ENCODE data around the gene RBM14. TPM values are rescaled to one million over a fixed set of nuclear protein-coding genes. Genes with fewer than 3 reads are reported as not detected.

Gene RBM14
- total RNA-seq, 1 experiment from 2014 or later: 160 TPM

DNA sequence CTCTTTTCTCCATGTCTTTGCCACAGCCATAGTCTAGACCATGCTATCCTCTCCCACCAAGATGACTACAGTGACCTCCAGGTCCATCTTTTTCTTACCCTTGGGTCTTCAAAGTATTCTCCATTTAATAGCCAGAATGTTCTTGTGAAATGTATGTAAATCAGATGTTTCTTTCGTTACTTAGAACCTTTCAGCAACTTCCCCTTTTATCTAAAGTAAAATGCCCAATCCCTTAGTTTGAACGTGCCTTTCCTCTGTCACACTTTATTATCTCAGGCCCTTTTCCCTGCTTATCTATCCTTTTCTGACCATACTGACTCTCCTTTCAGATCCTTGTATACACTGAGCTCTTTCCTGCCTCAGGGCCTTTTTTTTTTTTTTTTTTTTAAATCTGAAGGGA, 43.3 kb downstream of the RBM14 start:
- Mint-ChIP-seq H3K4me1 (ENCODE audit: low read depth, unreplicated experiment) (peaks cover 12% of the 10 kb centered on the region), H3K27me3 (ENCODE audit: insufficient read depth, unreplicated experiment) (no peaks in the 10 kb centered on the region), H3K36me3 (ENCODE audit: insufficient read depth, unreplicated experiment) (peaks cover 98% of the 10 kb centered on the region), H3K27ac (ENCODE audit: unreplicated experiment) (peak overlapping the region; percentile 1), H3K4me3 (ENCODE audit: unreplicated experiment) (peak overlapping the region; percentile 1), H3K9me3 (ENCODE audit: unreplicated experiment) (no peaks in the 10 kb centered on the region)
- ChIA-PET CTCF (interaction anchor here (0.6 to 1.4 kb wide), 4 partner anchors 19 to 1087 kb away, joined by 3 to 6 read pairs (median 4); partner anchors contain the start of gene RBM4B), POLR2A (interaction anchor here (0.6 to 1.8 kb wide), 12 partner anchors 8 to 396 kb away, joined by 3 to 24 read pairs (median 6); partner anchors contain the start of genes BBS1, DPP3, RBM14 and RBM4)
- TF ChIP-seq, protein P1, sequence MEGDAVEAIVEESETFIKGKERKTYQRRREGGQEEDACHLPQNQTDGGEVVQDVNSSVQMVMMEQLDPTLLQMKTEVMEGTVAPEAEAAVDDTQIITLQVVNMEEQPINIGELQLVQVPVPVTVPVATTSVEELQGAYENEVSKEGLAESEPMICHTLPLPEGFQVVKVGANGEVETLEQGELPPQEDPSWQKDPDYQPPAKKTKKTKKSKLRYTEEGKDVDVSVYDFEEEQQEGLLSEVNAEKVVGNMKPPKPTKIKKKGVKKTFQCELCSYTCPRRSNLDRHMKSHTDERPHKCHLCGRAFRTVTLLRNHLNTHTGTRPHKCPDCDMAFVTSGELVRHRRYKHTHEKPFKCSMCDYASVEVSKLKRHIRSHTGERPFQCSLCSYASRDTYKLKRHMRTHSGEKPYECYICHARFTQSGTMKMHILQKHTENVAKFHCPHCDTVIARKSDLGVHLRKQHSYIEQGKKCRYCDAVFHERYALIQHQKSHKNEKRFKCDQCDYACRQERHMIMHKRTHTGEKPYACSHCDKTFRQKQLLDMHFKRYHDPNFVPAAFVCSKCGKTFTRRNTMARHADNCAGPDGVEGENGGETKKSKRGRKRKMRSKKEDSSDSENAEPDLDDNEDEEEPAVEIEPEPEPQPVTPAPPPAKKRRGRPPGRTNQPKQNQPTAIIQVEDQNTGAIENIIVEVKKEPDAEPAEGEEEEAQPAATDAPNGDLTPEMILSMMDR (IDR thresholded peaks at IDR 0.05; ENCODE audit: insufficient read depth in 1 of 2, low read depth in 1 of 2, low read length in 1 of 2, severe bottlenecking in 1 of 2, unreplicated experiment in 1 of 2): no peak
- peaks cover 3% of the 10 kb centered on the region for H3K36me3 ChIP-seq (ENCODE audit: control insufficient read depth, insufficient read depth, low read length)
- intact Hi-C loops (cut with micrococcal nuclease; ENCODE audit: unreplicated experiment): no loop called here
- H3K4me3 ChIP-seq (ENCODE audit: low read depth, low read length): no peak overlapping the region
- BruUV-seq (replicated peaks): no TSS peak
- no peaks in the 10 kb centered on the region for H3K27me3 ChIP-seq (replicated peaks; ENCODE audit: control insufficient read depth, insufficient read depth, low read length)
- no peaks in the 10 kb centered on the region for H3K9me3 ChIP-seq
- peaks cover 8% of the 10 kb centered on the region for H3K4me1 ChIP-seq
- DNase-seq: no peak

DNA sequence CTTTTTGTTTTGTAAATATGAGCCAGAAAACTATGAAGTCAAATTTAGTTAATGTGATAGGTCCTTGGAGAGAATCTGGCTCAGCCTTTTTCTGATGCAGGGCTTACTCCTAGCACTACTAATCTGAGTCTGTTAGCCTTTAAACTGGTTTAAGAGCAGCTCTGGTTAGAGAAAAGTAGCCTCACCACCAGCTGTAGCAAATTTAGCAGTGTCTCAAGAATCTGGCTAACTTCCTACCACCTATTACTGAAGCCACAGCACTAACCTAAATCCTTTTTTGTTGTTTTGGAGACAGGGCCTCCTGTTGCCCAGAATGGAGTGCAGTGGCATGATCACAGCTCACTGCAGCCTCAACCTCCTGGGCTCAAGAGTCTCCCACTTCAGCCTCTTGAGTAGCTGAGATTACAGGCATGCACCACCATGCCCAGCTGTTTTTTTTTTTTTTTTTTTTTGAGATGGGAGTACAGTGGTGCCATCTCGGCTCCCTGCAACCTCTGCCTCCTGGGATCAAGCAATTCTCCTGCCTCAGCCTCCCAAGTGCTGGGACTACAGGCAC, 47.4 kb downstream of the RBM14 start:
- peaks cover 97% of the 10 kb centered on the region for H3K36me3 Mint-ChIP-seq (ENCODE audit: insufficient read depth, unreplicated experiment)
- Histone ChIP-seq H3K4me3 (ENCODE audit: low read depth, low read length) (no peak overlapping the region), H3K9me3 (no peaks in the 10 kb centered on the region), H3K27me3 (replicated peaks; ENCODE audit: control insufficient read depth, insufficient read depth, low read length) (no peaks in the 10 kb centered on the region), H3K4me1 (peaks cover 12% of the 10 kb centered on the region), H3K36me3 (ENCODE audit: control insufficient read depth, insufficient read depth, low read length) (peaks cover 2% of the 10 kb centered on the region)
- BruUV-seq (replicated peaks): no TSS peak
- ChIA-PET POLR2A (no interaction called here), CTCF (interaction anchor here (0.7 kb wide), 1 partner anchor 70 kb away, joined by 7 read pairs; no protein-coding TSS in a partner anchor)
- no peak for DNase-seq
- peaks cover 19% of the 10 kb centered on the region for H3K4me1 Mint-ChIP-seq (ENCODE audit: low read depth, unreplicated experiment)
- H3K9me3 Mint-ChIP-seq (ENCODE audit: unreplicated experiment): no peaks in the 10 kb centered on the region
- intact Hi-C loops (cut with micrococcal nuclease; ENCODE audit: unreplicated experiment): no loop called here
- H3K4me3 Mint-ChIP-seq (ENCODE audit: unreplicated experiment): no peak overlapping the region
- TF ChIP-seq, protein P1 (IDR thresholded peaks at IDR 0.05; ENCODE audit: insufficient read depth in 1 of 2, low read depth in 1 of 2, low read length in 1 of 2, severe bottlenecking in 1 of 2, unreplicated experiment in 1 of 2): no peak
- H3K27ac Mint-ChIP-seq (ENCODE audit: unreplicated experiment): no peak overlapping the region
- H3K27me3 Mint-ChIP-seq (ENCODE audit: insufficient read depth, unreplicated experiment): no peaks in the 10 kb centered on the region

DNA sequence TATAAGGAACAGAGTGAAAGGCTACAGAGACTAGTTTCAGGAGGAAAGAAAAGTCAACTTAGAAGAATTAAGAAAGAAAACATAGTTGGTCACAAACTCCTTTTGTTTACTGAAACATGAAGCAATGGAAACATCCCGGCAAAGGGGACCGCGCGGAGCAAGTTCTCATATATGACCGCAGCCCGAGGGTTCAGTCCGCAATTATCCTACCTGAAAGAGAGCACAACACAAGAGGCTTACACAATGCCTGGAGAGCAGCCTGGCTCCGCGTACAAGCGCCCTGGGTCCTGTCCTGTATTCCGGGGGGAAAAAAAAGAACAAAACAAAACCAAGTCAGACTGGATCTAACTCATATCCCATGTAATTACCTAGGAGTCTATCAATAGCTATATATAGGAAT, 48.9 kb downstream of the RBM14 start:
- Histone ChIP-seq H3K4me1 (0 out of 2 replicates have a peak, but pooled peaks cover 4% of the 10 kb centered on the region), H3K27me3 (replicated peaks; ENCODE audit: control insufficient read depth, insufficient read depth, low read length) (no peaks in the 10 kb centered on the region), H3K9me3 (no peaks in the 10 kb centered on the region), H3K4me3 (ENCODE audit: low read depth, low read length) (no peak overlapping the region), H3K36me3 (ENCODE audit: control insufficient read depth, insufficient read depth, low read length) (peaks cover 4% of the 10 kb centered on the region; the same call in 1 of the 2 replicates)
- Mint-ChIP-seq H3K27me3 (ENCODE audit: insufficient read depth, unreplicated experiment) (no peaks in the 10 kb centered on the region), H3K9me3 (ENCODE audit: unreplicated experiment) (no peaks in the 10 kb centered on the region), H3K4me3 (ENCODE audit: unreplicated experiment) (no peak overlapping the region), H3K4me1 (ENCODE audit: low read depth, unreplicated experiment) (peaks cover 8% of the 10 kb centered on the region), H3K27ac (ENCODE audit: unreplicated experiment) (peak overlapping the region; percentile 1), H3K36me3 (ENCODE audit: insufficient read depth, unreplicated experiment) (peaks cover 99% of the 10 kb centered on the region)
- CTCF ChIA-PET: no interaction called here
- intact Hi-C loops (cut with micrococcal nuclease; ENCODE audit: unreplicated experiment): no loop called here
- TF ChIP-seq, protein P1 (IDR thresholded peaks at IDR 0.05; ENCODE audit: insufficient read depth in 1 of 2, low read depth in 1 of 2, low read length in 1 of 2, severe bottlenecking in 1 of 2, unreplicated experiment in 1 of 2): no peak
- DNase-seq: no peak
- no TSS peak for BruUV-seq (replicated peaks)
- POLR2A ChIA-PET: no interaction called here
